GM18499 (cell line): ENCODE measurements around the gene WNT6.

Source experiments
- ATAC-seq: cut with Tn5 transposase; IDR thresholded peaks from one replicate; pipeline ENCODE4 v1.9.1; 2021; ENCODE audit warnings: moderate number of reproducible peaks; ENCODE audit not compliant: insufficient read depth, unreplicated experiment

Gene WNT6

DNA sequence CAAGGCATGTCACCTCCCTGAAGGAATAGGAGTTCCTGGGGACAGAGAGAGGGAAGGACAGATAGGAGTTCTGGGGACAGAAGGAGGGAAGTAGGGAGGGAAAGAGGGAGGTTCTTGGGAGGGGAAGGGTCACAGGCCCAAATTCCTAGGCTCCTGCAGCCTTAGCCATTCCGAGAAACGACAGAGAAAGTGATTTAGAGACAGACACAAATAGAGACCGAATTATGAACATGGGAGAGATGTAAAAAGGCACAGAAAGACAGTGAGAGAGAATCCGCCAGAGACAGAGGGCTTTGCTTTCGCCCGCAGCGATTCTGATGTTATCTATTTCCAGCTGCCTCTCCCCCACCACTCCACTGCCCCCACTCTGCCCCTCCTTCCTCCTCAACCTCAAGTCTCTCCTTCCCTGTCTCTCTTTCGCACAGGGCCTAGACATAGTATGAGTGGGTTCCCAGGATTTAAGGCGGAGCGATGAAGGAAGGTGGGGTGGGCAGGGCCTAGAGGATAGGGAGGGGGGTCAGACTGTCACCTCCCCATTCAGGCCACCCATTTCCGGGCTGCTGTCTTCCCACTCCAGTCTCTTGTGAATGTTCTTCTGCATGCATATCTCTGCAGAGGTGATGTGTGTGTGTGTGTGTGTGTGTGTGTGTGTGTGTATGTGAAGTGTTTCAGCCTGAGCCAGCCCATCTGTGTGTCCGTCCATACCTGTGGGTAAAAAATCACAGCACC, 3.3 kb upstream of the WNT6 start:
- no peak for ATAC-seq

DNA sequence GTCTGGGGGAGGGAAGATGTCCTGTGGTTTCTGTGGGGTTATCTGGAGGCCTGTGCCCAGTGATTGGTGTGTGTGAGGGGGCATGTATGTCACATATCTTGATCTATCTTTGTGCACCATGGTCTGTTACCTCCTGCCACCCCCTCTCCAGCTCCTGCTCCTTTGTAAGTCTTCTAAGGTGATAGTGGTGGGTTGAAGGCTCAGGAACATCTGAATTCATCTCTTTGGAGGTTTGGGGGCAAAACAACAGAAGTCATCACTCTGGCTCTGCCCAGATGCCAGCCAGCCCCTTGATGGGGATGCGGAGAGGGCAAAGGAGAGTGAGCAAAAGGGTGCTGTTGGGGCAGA, 2.7 kb upstream of the WNT6 start:
- ATAC-seq = no peak

DNA sequence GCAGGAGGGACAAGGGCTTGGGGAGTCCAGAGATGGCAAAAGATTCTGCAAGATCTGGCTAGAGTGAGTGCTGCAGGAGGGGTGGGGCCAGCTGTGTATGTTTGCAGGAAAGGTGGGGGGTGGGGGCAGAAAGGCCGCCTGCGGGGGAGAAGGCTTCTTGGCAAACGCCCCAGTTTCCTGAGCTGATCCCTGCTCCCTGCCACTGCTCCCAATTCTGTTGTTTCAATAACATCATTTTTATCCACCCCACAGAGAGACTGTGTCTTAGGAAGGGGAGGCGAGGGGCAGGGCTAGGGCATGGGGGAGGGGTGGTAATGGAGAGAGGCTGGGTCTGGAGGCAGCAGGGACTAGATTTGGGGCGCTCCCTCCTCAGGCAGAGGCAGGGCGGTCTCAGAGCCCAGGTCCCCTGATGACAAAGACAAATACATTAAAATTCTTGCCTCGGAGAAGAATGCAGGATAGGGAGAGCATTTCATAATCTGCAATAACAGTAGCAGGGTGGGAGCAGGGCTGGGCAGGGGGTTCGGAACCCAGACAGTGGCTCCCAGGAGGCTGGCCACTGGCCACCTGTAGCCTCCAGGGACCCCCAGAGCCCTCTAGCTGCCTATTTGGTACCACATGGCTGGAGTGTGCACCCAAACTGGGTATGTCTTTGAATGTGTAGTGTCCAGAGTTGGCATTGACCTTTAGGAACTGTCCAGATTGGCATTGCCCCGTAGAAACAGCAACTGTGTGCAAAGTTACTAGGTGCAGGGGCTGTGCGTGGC, 2.1 kb upstream of the WNT6 start:
- no peak for ATAC-seq

DNA sequence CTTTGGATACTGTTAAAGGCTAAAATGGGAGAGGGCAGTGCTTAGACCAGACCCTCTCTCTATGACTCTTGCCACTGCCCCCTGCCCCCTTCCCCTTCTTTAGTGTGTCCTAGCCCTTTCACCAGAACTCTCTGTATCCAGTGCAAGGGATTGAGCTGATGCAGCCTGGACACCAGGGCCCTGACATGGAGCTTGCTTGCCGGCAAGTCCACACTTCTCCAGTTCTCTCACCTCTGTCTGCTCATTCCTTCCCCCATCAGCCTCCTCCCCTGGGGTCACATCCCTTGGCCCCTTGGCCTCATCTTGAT, 1.5 kb upstream of the WNT6 start:
- no peak for ATAC-seq

DNA sequence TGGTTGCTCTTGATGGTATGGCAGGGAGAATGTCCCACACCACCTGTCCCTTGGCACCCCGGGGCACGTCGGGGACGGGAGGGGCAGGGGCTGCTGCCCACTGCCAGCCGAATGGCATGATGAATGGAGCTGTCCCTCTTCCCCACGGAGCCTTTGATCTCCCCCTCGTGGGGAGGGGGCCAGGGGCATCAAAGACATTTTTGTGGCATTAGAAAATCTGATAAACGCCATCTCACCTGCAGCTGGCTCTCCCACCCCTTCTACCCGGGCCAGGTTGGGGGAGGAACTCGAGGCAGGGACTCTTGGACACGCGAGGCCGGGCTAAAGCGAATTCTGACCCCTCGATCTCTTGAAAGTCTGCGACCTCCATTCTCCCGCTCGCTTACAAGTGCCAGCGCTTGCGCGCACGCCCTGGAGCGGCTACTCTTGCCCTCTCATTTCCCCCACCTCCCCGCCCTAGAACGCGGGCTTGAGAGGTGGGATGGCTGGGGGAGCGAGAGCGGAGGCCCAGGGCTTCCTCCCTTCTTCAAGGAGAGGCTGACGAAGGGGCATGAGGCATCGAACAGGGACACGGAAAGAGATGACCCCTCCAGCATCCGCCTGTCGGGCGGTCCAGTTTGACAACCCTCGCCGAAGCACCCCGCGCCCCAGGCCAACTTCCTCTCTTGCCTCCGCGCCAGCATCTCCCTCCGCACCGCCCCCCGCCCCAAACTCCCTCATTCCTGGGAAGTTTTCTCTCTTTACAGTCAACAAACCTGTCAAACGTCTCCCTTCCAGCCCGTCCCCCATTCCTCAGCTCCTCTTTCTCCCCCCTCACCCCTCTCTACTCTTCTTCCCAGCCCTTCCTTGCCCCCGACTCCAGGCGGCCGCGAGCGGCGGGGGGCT, 692 bp upstream of the WNT6 start:
- no peak for ATAC-seq

DNA sequence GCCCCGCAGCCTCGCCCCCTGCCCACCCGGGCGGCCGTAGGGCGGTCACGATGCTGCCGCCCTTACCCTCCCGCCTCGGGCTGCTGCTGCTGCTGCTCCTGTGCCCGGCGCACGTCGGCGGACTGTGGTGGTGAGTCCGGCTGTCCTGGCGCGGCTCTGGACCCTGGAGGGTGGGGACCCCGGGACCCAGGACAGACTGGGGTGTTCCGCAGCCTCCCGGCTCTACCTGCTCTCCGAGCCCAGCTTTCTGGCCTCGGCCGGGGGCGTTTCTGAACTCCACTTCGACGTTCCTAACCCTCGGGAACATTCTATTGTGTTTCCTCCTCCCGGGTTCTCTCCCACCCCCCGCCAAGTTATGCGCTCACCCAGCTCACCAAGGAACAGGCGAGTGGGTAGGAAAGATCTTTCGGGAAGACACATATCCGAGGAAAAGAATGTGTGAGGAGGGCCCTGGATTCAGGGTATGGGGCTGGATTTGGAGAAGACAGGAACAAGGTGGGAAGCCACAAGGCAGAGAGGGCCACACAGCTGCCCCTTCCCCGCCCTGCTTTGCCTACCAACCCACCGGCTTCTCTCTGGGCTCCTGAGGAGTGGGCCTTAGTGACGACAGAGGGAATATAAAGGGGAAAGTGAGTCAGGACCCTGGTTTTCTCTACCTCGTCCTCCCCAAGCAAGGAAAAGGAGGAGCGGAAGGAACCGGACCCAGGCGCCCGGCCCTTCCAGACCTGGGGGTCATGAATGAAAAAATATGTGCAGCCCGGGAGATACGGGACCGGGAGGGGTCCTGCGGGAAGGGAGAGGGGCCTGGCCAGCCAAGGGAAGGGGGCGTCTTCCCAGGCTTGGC, 605 bp downstream of the WNT6 start:
- ATAC-seq = no peak

DNA sequence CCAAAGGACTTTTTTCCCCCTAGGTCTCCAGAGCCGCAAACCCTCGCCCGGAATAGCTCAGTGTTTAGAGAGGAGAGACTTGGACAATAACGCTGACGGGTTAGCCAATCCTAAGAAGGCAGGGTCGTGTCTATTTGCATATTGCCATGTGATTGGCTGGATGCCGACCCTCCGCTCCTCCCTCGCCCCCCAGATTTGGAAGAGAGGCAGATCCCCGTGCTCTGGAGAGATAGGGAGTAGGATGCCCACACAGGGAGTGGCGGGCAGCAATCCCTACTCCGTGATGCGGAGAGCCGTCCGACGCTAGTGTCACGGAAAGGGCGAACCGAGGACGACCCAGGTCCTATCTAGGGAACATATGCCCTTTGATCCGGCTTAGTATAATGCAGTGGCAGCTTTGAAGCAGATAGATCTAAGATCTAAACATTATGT, 1.4 kb downstream of the WNT6 start:
- no peak for ATAC-seq

DNA sequence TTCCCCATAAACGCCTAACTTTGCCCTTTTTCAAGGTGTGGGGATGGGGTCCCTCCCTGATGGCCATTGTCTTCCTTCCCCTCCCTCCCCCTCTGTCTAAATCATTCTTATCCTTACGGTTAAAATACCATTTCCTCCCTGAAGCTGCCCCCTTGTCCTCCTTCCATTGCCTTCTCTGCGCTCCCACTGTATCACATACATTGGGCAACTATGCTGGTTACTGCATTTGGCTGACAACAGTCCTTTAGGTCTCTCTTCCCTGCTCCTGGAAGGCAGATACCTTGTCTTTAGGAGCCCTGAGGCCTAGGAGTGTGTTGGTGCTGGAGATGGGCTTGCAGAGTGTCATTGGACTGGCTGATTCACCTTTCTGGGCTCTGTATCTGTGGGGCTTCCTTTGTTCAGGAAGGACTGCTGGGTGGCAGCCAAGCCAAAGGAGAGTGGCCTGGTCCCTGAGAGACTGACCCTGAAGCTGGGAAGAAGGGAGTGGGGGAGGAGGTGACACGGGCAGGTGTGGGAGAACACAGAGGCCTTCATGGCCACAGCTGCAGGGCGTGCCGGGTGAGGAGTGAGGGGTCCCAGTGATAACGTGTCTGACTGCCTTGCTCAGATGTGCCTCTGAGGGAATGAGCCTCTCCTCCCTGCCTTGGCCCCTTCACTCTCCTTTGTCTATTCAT, 2.2 kb downstream of the WNT6 start:
- no peak for ATAC-seq

DNA sequence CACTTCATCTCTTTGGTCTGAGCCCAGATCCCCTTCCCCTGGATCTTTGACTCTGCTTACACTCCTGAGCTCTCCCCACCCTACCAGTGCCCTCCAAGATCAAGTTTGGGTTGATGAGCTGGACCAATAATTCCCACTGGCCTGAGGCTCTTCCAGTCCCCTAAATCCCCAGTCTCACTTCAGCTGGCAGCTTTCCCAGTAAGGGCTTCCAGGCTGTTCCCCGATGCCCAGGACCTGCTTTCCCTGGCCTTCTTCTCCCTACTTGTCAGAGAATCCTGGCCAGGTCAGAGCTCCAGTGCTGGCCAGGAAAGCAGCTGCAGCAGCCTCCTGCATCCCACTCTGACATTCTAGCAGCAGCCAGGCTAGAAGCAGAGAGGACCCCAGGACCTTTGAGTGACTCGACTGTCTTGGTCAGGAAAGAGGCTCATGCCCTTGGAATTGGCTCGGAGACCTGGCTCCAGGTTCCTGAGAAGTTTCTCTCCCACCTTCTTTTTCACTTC, 3.5 kb downstream of the WNT6 start:
- ATAC-seq = no peak

DNA sequence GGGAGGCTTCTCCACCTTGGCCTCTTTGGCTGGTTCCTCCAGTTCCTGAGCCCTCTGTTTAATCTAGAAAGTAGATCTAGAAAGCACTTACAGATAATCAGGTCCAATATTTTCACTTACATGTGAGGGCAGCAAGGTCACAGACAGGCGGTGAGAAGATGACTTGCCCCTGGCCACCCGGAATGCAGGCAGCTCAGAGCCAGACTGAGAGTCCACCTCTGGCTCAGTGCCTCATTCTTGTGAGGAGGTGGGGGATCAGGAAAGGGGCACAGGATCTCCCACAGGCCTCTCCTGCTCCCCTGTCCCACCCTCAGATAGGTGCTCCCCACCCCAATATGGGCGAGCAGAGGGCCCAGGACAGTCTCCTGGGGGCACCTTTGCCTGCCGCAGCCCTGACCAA, 5.8 kb downstream of the WNT6 start:
- ATAC-seq = no peak

DNA sequence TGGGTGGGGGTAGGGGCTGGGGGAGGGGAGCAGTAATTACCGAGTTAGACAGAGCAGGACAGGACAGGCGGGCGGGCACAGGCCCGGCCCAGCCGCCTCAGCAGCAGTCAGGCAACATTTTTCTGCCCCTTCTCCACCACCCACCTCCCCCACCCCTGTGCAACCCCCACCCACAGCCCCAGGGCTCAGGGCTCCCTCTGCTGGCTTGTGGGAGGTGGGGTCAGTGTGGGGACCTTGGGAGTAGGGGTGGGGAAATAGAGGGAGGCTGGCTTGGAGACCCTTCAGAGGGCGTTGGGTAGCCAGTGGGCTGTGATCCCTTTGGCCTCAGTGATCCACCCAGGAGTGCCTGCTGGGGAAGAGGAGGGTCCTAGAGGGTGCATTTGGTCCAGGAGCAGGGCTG, 6.4 kb downstream of the WNT6 start:
- no peak for ATAC-seq

DNA sequence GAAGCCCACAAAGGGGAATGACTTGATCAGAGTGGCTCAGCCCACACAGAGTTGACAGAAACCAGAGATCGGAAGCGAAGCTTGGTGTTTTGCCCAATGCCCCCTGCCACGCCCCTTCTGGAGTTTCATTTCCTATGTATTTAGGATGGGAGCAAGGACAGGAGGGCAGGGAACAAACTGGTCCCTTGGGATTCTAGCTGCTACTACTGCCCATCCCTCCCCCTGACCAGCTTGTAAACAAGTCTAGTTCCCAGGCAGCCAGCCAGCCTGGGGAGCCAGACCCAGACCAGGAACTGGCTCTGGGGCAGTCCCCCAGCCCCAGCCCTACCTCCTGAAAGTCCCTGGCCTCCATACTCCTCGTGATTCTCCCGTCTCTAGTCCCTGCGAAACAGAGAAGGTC, 8.3 kb downstream of the WNT6 start:
- no peak for ATAC-seq

DNA sequence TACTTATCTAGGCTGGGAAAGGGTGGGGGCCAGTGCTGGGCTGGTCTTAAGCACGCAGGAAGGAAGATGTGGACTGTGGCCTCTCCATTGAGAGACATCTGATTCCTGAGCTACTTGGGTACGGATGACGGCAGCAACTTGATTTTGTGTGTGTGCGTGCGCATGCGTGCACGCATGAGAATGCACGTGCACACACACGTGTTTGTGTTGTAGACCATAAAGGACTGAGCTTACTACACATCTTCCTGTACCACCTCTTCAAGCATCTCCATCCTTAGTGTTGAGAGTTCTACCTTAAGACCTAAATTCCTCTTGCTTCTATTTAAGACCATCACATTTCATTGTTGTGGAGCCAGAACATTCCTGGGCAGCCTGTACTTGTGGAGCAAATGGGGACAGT, 9.5 kb downstream of the WNT6 start:
- ATAC-seq = no peak

DNA sequence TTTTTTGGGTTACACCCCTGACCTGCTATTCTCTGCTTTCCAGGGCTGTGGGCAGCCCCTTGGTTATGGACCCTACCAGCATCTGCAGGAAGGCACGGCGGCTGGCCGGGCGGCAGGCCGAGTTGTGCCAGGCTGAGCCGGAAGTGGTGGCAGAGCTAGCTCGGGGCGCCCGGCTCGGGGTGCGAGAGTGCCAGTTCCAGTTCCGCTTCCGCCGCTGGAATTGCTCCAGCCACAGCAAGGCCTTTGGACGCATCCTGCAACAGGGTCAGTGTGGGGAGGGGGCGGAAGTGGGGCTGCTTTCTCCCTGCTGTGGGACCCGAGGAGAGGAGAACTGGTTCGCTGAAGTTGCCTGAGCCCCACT, 11.4 kb downstream of the WNT6 start:
- ATAC-seq = no peak

DNA sequence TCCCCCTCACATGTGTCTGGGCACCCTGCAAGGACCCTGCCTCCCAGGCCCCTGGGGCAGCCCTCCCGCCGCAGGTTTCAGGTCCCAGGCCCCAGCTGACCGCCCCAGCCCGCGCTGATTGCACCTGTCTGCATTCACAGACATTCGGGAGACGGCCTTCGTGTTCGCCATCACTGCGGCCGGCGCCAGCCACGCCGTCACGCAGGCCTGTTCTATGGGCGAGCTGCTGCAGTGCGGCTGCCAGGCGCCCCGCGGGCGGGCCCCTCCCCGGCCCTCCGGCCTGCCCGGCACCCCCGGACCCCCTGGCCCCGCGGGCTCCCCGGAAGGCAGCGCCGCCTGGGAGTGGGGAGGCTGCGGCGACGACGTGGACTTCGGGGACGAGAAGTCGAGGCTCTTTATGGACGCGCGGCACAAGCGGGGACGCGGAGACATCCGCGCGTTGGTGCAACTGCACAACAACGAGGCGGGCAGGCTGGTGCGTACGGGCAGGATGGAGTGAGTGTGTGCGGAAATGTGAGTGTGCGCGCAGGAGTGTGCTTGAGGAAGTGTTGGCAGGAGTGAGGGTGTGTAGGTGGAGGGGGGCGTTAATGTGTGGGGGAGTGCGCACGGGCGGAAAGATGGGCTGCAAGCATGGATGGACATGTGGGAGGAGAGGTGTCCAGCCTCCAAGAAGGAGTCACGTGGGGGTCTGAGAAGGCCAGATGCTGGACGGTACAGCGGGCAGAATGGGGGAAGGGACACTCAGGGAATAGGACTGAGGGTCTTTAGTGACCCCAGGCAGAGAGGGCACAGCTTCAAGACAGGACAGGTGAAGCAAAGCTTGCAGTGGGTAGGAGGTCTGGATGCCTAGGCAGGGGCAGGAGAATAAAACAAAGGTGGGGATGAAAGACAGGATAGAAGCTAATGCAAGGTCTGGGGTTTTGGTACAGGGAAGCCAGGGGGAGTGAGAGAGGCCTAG, 12.0 kb downstream of the WNT6 start:
- no peak for ATAC-seq

DNA sequence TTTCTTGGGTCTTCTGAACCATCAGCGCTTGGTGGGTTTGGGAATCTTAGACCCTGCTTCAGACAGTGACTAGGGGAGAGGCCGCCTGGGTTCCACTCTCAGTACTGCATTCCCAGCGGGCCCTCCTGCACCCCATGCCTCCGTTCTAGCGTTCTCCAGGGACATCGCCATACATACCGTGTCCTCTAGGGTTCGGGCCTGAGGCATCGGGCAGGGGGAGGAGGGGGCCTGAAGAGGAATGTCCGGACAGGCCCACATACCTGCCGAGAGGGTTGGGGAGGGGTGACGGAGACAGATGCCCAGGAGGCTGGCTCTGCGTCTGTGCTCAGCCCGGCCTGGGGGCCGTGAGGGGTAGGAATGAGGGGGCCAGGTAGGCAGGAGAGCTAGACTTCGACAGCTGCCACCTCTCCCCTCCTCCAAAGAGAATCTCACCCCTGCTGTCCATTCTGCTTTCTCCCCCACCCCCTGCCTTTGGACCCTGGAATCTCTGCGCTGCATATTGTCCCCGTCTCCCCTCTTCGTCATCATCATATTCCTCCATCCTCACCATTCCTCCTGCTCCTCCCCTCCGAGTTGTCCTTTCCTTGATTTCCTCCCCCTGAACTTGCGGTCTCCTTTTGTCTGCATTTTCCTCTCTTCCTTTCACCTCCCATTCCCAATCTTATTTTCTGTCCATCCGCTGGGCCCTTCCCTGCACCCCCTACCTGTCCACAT, 13.2 kb downstream of the WNT6 start:
- no peak for ATAC-seq

DNA sequence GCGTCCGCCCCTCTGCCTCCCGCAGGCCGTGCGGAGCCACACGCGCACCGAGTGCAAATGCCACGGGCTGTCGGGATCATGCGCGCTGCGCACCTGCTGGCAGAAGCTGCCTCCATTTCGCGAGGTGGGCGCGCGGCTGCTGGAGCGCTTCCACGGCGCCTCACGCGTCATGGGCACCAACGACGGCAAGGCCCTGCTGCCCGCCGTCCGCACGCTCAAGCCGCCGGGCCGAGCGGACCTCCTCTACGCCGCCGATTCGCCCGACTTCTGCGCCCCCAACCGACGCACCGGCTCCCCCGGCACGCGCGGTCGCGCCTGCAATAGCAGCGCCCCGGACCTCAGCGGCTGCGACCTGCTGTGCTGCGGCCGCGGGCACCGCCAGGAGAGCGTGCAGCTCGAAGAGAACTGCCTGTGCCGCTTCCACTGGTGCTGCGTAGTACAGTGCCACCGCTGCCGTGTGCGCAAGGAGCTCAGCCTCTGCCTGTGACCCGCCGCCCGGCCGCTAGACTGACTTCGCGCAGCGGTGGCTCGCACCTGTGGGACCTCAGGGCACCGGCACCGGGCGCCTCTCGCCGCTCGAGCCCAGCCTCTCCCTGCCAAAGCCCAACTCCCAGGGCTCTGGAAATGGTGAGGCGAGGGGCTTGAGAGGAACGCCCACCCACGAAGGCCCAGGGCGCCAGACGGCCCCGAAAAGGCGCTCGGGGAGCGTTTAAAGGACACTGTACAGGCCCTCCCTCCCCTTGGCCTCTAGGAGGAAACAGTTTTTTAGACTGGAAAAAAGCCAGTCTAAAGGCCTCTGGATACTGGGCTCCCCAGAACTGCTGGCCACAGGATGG, 14.0 kb downstream of the WNT6 start:
- ATAC-seq = no peak
